ENCODE results near the gene ACADM. TPM values are rescaled to one million over a fixed set of nuclear protein-coding genes. Genes with fewer than 3 reads are reported as not detected.

ACADM gene
- total RNA-seq, 3 donors from 2014 or later (not counting 1 experiment from before 2014, with no cell fraction given), result 15.2 to 20.9 (median 17.7) TPM

DNA sequence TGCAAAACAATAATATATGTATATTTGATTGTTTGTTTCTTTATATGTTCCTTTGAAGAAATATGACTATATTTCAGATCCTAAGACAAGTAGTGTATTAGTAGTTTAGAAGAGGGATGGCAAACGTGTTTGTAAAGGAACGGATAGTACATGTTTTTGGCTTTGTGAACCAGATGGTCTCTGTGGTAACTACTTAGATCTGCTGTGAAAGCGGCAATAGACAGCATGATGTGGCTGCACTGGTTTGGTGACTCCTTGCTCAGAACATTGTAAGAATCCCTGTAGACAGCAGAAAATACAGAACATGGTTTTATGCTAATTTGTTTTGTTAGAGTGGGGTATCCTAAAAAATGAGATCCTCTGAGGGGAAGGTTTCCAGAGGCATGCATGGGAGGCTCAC is 3.1 kb downstream of the ACADM start:
- Mint-ChIP-seq H3K9me3 (no peaks in the 10 kb centered on the region), H3K36me3 (no peaks in the 10 kb centered on the region), H3K4me1 (peaks cover 30 to 41% of the 10 kb centered on the region in 2 donors), H3K4me3 (no peak overlapping the region), H3K27me3 (ENCODE audit: low read depth in 2 of 2) (peaks cover 0 to 2% of the 10 kb centered on the region in 2 donors), H3K27ac (peak overlapping the region; percentile 62 to 69)
- TF ChIP-seq CTCF (IDR thresholded peaks at IDR 0.05), result no peak
- 57% methylated on average over 3 of the region's 3 CpGs for WGBS (ENCODE audit: insufficient coverage)
- DNase-seq, result no peak
- Histone ChIP-seq H3K9me3 (ENCODE audit: control insufficient read depth, insufficient read depth, low read length) (no peaks in the 10 kb centered on the region), H3K4me3 (ENCODE audit: low read length) (no peak overlapping the region), H3K27ac (ENCODE audit: low read length) (peak overlapping the region; percentile 20), H3K27me3 (ENCODE audit: control insufficient read depth, insufficient read depth, low read length) (no peaks in the 10 kb centered on the region), H3K36me3 (ENCODE audit: control insufficient read depth, insufficient read depth, low read length) (peaks cover 1% of the 10 kb centered on the region), H3K4me1 (ENCODE audit: control insufficient read depth, insufficient read depth, low read length) (peaks cover 7% of the 10 kb centered on the region)
- intact Hi-C loops (cut with micrococcal nuclease), result loop anchor here (1.0 kb wide), 1 partner anchor 57 kb away; no protein-coding TSS in a partner anchor
- ATAC-seq, result no peak

DNA sequence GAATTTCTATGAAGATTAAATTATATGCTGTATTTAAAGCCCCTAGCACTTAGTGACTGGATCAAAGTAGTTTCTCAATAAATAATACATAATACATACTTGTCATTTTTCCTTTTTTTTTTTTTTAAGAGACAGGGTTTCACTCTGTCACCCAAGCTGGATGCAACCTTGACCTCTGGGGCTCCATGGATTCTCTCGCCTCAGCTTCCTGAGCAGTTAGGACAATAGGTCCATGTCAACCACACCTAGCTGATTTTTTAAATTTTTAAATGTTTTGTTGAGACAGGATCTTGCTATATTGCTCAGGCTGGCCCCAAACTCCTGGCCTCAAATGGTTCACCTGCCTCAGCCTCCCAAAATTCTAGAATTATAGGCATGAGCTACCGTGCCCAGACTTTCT is 5.9 kb downstream of the ACADM start:
- no peak overlapping the region for H3K4me3 Mint-ChIP-seq
- no peaks in the 10 kb centered on the region for H3K36me3 Mint-ChIP-seq
- peaks cover 24% of the 10 kb centered on the region for H3K36me3 ChIP-seq (ENCODE audit: control insufficient read depth, insufficient read depth, low read length)
- WGBS (ENCODE audit: insufficient coverage), result 0% methylated on average over 1 of the region's 2 CpGs
- no peak for TF ChIP-seq CTCF (IDR thresholded peaks at IDR 0.05)
- no peak overlapping the region for H3K27ac ChIP-seq (ENCODE audit: low read length)
- H3K27me3 Mint-ChIP-seq (ENCODE audit: low read depth in 2 of 2), result no peaks in the 10 kb centered on the region
- H3K9me3 Mint-ChIP-seq, result no peaks in the 10 kb centered on the region
- H3K4me1 Mint-ChIP-seq, result peaks cover 11 to 31% of the 10 kb centered on the region in 2 donors
- intact Hi-C loops (cut with micrococcal nuclease), result no loop called here
- H3K27me3 ChIP-seq (ENCODE audit: control insufficient read depth, insufficient read depth, low read length), result no peaks in the 10 kb centered on the region
- peaks cover 4% of the 10 kb centered on the region for H3K4me1 ChIP-seq (ENCODE audit: control insufficient read depth, insufficient read depth, low read length)
- ATAC-seq (no peak), DNase-seq (no peak)
- H3K9me3 ChIP-seq (ENCODE audit: control insufficient read depth, insufficient read depth, low read length), result no peaks in the 10 kb centered on the region
- H3K4me3 ChIP-seq (ENCODE audit: low read length), result no peak overlapping the region
- no peak overlapping the region for H3K27ac Mint-ChIP-seq

DNA sequence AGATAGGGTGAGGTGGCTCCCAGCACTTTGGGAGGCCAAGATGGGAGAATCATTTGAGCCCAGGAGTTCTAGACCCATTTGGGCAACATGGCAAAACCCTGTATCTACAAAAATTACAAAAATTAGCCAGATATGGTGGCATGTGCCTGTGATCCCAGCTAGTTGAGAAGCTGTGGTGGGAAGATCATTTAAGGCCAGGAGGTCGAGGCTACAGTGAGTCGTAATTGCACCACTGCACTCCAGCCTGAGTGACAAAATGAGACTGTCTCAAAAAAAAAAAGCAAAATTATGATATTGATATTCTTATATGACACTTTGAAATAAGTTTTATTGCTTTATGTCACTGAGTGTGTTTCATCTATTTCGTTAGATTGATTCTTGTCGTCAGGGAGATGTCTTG is 7.4 kb downstream of the ACADM start:
- H3K36me3 Mint-ChIP-seq, result no peaks in the 10 kb centered on the region
- no peak for TF ChIP-seq CTCF (IDR thresholded peaks at IDR 0.05)
- WGBS (ENCODE audit: insufficient coverage), result 98% methylated on average over 4 of the region's 4 CpGs
- DNase-seq, result no peak
- Histone ChIP-seq H3K27me3 (ENCODE audit: control insufficient read depth, insufficient read depth, low read length) (no peaks in the 10 kb centered on the region), H3K27ac (ENCODE audit: low read length) (no peak overlapping the region), H3K4me1 (ENCODE audit: control insufficient read depth, insufficient read depth, low read length) (no peaks in the 10 kb centered on the region), H3K4me3 (ENCODE audit: low read length) (no peak overlapping the region), H3K9me3 (ENCODE audit: control insufficient read depth, insufficient read depth, low read length) (no peaks in the 10 kb centered on the region), H3K36me3 (ENCODE audit: control insufficient read depth, insufficient read depth, low read length) (peaks cover 29% of the 10 kb centered on the region)
- no peak for ATAC-seq
- H3K9me3 Mint-ChIP-seq, result no peaks in the 10 kb centered on the region
- H3K27me3 Mint-ChIP-seq (ENCODE audit: low read depth in 2 of 2), result no peaks in the 10 kb centered on the region
- H3K4me1 Mint-ChIP-seq, result peaks cover 8 to 26% of the 10 kb centered on the region in 2 donors
- intact Hi-C loops (cut with micrococcal nuclease), result no loop called here
- H3K4me3 Mint-ChIP-seq, result no peak overlapping the region
- H3K27ac Mint-ChIP-seq, result peak overlapping the region in 1 of 2 donors; percentile 45

DNA sequence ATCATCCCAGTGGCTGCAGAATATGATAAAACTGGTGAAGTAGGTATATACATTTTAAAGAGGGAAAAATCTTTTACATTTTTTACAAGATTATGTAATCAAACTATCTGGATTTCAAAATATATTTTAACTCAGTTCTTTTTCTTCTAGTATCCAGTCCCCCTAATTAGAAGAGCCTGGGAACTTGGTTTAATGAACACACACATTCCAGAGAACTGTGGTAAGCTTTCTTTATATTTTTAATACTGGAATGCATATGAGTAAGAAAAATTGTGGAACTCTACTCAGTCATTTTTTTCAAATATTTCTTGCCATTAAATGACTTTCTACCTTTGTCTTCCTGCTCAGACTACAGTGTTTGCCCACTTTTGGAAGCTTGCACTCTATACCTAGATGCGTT is 8.2 kb downstream of the ACADM start:
- no peaks in the 10 kb centered on the region for H3K9me3 Mint-ChIP-seq
- no peaks in the 10 kb centered on the region for H3K9me3 ChIP-seq (ENCODE audit: control insufficient read depth, insufficient read depth, low read length)
- H3K27me3 Mint-ChIP-seq (ENCODE audit: low read depth in 2 of 2), result no peaks in the 10 kb centered on the region
- H3K4me1 ChIP-seq (ENCODE audit: control insufficient read depth, insufficient read depth, low read length), result no peaks in the 10 kb centered on the region
- no peak overlapping the region for H3K4me3 Mint-ChIP-seq
- intact Hi-C loops (cut with micrococcal nuclease), result no loop called here
- no peak overlapping the region for H3K27ac ChIP-seq (ENCODE audit: low read length)
- no peak for TF ChIP-seq CTCF (IDR thresholded peaks at IDR 0.05)
- no peaks in the 10 kb centered on the region for H3K27me3 ChIP-seq (ENCODE audit: control insufficient read depth, insufficient read depth, low read length)
- DNase-seq, result no peak
- no peaks in the 10 kb centered on the region for H3K36me3 Mint-ChIP-seq
- H3K4me3 ChIP-seq (ENCODE audit: low read length), result no peak overlapping the region
- 92% methylated on average over 1 of the region's 1 CpG for WGBS (ENCODE audit: insufficient coverage)
- no peak for ATAC-seq
- peaks cover 3 to 19% of the 10 kb centered on the region in 2 donors for H3K4me1 Mint-ChIP-seq
- H3K27ac Mint-ChIP-seq, result no peak overlapping the region
- H3K36me3 ChIP-seq (ENCODE audit: control insufficient read depth, insufficient read depth, low read length), result peaks cover 33% of the 10 kb centered on the region
